Lung (tissue), 12 donors: ENCODE data around the gene PRSS36. TPM values are rescaled to one million over a fixed set of nuclear protein-coding genes. Genes with fewer than 3 reads are reported as not detected.

Source experiments
- ATAC-seq: fragments of 200-7000 bp; cut with Tn5 transposase; one replicate; pipeline ENCODE4 v1.9.1; 2020; ENCODE audit warnings: moderate number of reproducible peaks; ENCODE audit not compliant: insufficient read depth, low FRiP score
- DNase-seq, 3 donors: peaks; one replicate each; pipeline ENCODE4 v3.0.0-alpha.2; 2013 to 2017
- H3K27ac ChIP-seq, 2 donors: one replicate each; pipeline ENCODE4 v1.5.1; 2013; ENCODE audit warnings: mild to moderate bottlenecking in 2 of 2, moderate library complexity in 2 of 2, control low read depth in 1 of 2, inconsistent platforms in 1 of 2, low read depth in 1 of 2, low read length in 1 of 2
- H3K27me3 ChIP-seq, 3 donors: one replicate each; pipeline ENCODE4 v1.5.1; 2013; ENCODE audit warnings: low read length in 2 of 3; ENCODE audit not compliant: control insufficient read depth in 3 of 3, insufficient read depth in 3 of 3
- H3K36me3 ChIP-seq, 4 donors: one replicate each; pipeline ENCODE4 v1.5.1; 2013; ENCODE audit warnings: low read length in 4 of 4, mild to moderate bottlenecking in 1 of 4, moderate library complexity in 1 of 4; ENCODE audit not compliant: control insufficient read depth in 4 of 4, insufficient read depth in 4 of 4
- H3K4me1 ChIP-seq, 5 donors: one replicate each; pipeline ENCODE4 v1.5.1; 2013; ENCODE audit warnings: low read length in 5 of 5, mild to moderate bottlenecking in 2 of 5, moderate library complexity in 1 of 5; ENCODE audit not compliant: control insufficient read depth in 5 of 5, insufficient read depth in 5 of 5
- H3K4me3 ChIP-seq: one replicate; pipeline ENCODE4 v1.5.1; 2013; ENCODE audit warnings: mild to moderate bottlenecking, control low read depth, moderate library complexity
- H3K9ac ChIP-seq, 2 donors: one replicate each; pipeline ENCODE4 v1.5.1; 2013; ENCODE audit warnings: low read length in 2 of 2, control low read depth in 1 of 2; ENCODE audit not compliant: insufficient read depth in 1 of 2
- H3K9me3 ChIP-seq, 4 donors: one replicate each; pipeline ENCODE4 v1.5.1; 2013; ENCODE audit warnings: low read length in 3 of 4, mild to moderate bottlenecking in 1 of 4, moderate library complexity in 1 of 4; ENCODE audit not compliant: control insufficient read depth in 4 of 4, insufficient read depth in 3 of 4
- CTCF ChIP-seq: IDR thresholded peaks from 2 replicates; pipeline ENCODE4 v1.5.1; 2012; ENCODE audit warnings: mild to moderate bottlenecking; ENCODE audit errors: control extremely low read depth, extremely low read depth
- WGBS, 2 donors: extraction: QIAGEN DNeasy Blood & Tissue Kit; methylation state at CpG; one replicate each; pipeline ENCODE4 v1.1.7; 2013; 5-methylcytosine and 5-hydroxymethylcytosine counted together
- polyA plus RNA-seq, 2 donors: library from polyadenylated mRNA; stranded (reverse); fragments of 200-250 nt; gene quantifications; one replicate each; pipeline ENCODE4 v1.2.1, GENCODE V29; 2013
- total RNA-seq, 2 donors: library from RNA; depleted of rRNA in 1 of 2; stranded (reverse); fragments of >200 nt in 1 of 2; gene quantifications; one replicate each; pipeline ENCODE4 v1.2.1, GENCODE V29; 2014 to 2021
- donor health status: control.
- donor health status: control.
- donor health status: Bipolar disorder and iron deficiency.
- donor health status: healthy.
- donor health status: DM: yes; HTN: yes; CAD: no.

The PRSS36 gene
- total and polyA plus RNA-seq, 4 donors: 0.43 to 4.2 (median 3.1) TPM

- peaks cover 0 to 11% (median 4%) of the 10 kb centered on the region in 5 donors for H3K4me1 ChIP-seq
- no peak for DNase-seq
- no peak overlapping the region for H3K27ac ChIP-seq
- peaks cover 72 to 90% (median 86%) of the 10 kb centered on the region in 4 donors for H3K36me3 ChIP-seq
- WGBS, 2 donors: 87 to 90% methylated on average over 8 of the region's 8 CpGs
- no peak overlapping the region for H3K9ac ChIP-seq
- TF ChIP-seq CTCF: no peak
- no peaks in the 10 kb centered on the region for H3K9me3 ChIP-seq
- no peaks in the 10 kb centered on the region for H3K27me3 ChIP-seq
- H3K4me3 ChIP-seq: no peak overlapping the region
- ATAC-seq: no peak
Observed at GRCh38 chr16:31187808-31188189, 37.9 kb upstream of the PRSS36 start.

- H3K9ac ChIP-seq: no peak overlapping the region
- peaks cover 6 to 18% (median 9%) of the 10 kb centered on the region in 5 donors for H3K4me1 ChIP-seq
- 87 to 90% methylated on average over 10 of the region's 10 CpGs for WGBS, 2 donors
- H3K27ac ChIP-seq: no peak overlapping the region
- TF ChIP-seq CTCF: no peak
- DNase-seq (no peak), ATAC-seq (no peak)
- H3K36me3 ChIP-seq: peaks cover 68 to 93% (median 83%) of the 10 kb centered on the region in 4 donors
- H3K9me3 ChIP-seq: no peaks in the 10 kb centered on the region
- no peak overlapping the region for H3K4me3 ChIP-seq
- no peaks in the 10 kb centered on the region for H3K27me3 ChIP-seq
Observed at GRCh38 chr16:31186930-31187807, 37.3 kb upstream of the PRSS36 start.

GRCh38 chr16:31186176-31186575 lies 36.3 kb upstream of the PRSS36 start:
- H3K4me3 ChIP-seq: no peak overlapping the region
- ATAC-seq: no peak
- no peak for DNase-seq
- no peak overlapping the region for H3K9ac ChIP-seq
- H3K9me3 ChIP-seq: no peaks in the 10 kb centered on the region
- peaks cover 60 to 83% (median 74%) of the 10 kb centered on the region in 4 donors for H3K36me3 ChIP-seq
- 47 to 69% methylated on average over 7 of the region's 7 CpGs for WGBS, 2 donors
- H3K27me3 ChIP-seq: no peaks in the 10 kb centered on the region
- H3K4me1 ChIP-seq: peaks cover 8 to 28% (median 10%) of the 10 kb centered on the region in 5 donors
- H3K27ac ChIP-seq: no peak overlapping the region
- TF ChIP-seq CTCF: no peak
